MM.1S (cell line): ENCODE measurements around the gene GJD2.

Source experiments
- DNase-seq: peaks from one replicate; pipeline ENCODE4 v3.0.0-alpha.2; 2015
- H2AFZ ChIP-seq: fragments of 300-600 bp; sonication (generic); 2 replicates; pipeline ENCODE4 v1.6.0; 2016; ENCODE audit warnings: antibody characterized with exemption, low read length
- H3F3A ChIP-seq: fragments of 300-600 bp; sonication (generic); 2 replicates; pipeline ENCODE4 v1.6.1; 2016; ENCODE audit warnings: mild to moderate bottlenecking, antibody characterized with exemption, low read length, moderate library complexity, mixed read lengths; ENCODE audit not compliant: insufficient read depth
- H3K27ac ChIP-seq: fragments of 300-600 bp; sonication (generic); 2 replicates; pipeline ENCODE4 v1.5.1; 2016; ENCODE audit warnings: mild to moderate bottlenecking, low read length
- H3K27me3 ChIP-seq: fragments of 300-600 bp; sonication (generic); replicated peaks from 2 replicates; pipeline ENCODE4 v1.6.0; 2016; ENCODE audit warnings: low read length; ENCODE audit not compliant: insufficient read depth
- H3K36me3 ChIP-seq: fragments of 300-600 bp; sonication (generic); replicated peaks from 2 replicates; pipeline ENCODE4 v1.6.1; 2016; ENCODE audit warnings: mild to moderate bottlenecking, low read length, mixed read lengths; ENCODE audit not compliant: insufficient read depth
- H3K4me1 ChIP-seq: fragments of 300-600 bp; sonication (generic); 2 replicates; pipeline ENCODE4 v1.6.1; 2016; ENCODE audit warnings: low read length, mixed read lengths
- H3K4me2 ChIP-seq: fragments of 300-600 bp; sonication (generic); 2 replicates; pipeline ENCODE4 v1.6.0; 2016; ENCODE audit warnings: low read depth, low read length
- H3K4me3 ChIP-seq: fragments of 300-600 bp; sonication (generic); 2 replicates; pipeline ENCODE4 v1.5.1; 2016; ENCODE audit warnings: low read length, mixed read lengths
- H3K79me2 ChIP-seq: fragments of 300-600 bp; sonication (generic); 2 replicates; pipeline ENCODE4 v1.6.1; 2016; ENCODE audit warnings: mixed run types, low read length, mixed read lengths
- H3K9ac ChIP-seq: fragments of 300-600 bp; sonication (generic); 2 replicates; pipeline ENCODE4 v1.6.1; 2016; ENCODE audit warnings: low read length, mixed read lengths
- H3K9me2 ChIP-seq: fragments of 300-600 bp; sonication (generic); replicated peaks from 2 replicates; pipeline ENCODE4 v1.6.1; 2016; ENCODE audit warnings: mild to moderate bottlenecking, low read length, mixed read lengths; ENCODE audit not compliant: insufficient read depth
- H3K9me3 ChIP-seq: fragments of 300-600 bp; sonication (generic); replicated peaks from 2 replicates; pipeline ENCODE4 v1.6.1; 2016; ENCODE audit warnings: mild to moderate bottlenecking, low read length, mixed read lengths; ENCODE audit not compliant: insufficient read depth
- H4K20me1 ChIP-seq: fragments of 300-600 bp; sonication (generic); 2 replicates; pipeline ENCODE4 v1.6.1; 2016; ENCODE audit warnings: mild to moderate bottlenecking, low read length, moderate library complexity, mixed read lengths; ENCODE audit not compliant: insufficient read depth
- EZH2 ChIP-seq: fragments of 300-600 bp; sonication (generic); optimal IDR thresholded peaks from 2 replicates; pipeline ENCODE3; 2017; ENCODE audit warnings: low read depth, mild to moderate bottlenecking, antibody characterized with exemption, low read length, mixed read lengths
- EZH2phosphoT487 ChIP-seq: fragments of 300-600 bp; sonication (generic); IDR thresholded peaks from 2 replicates; pipeline ENCODE4 v1.6.1; 2018; ENCODE audit warnings: antibody characterized with exemption, low read length
- TF ChIP-seq, protein P1 (sequence below): fragments of 300-600 bp; sonication (generic); IDR thresholded peaks from 2 replicates; pipeline ENCODE4 v1.5.1; 2016; ENCODE audit warnings: antibody characterized with exemption, low read length, mixed read lengths

Gene GJD2

DNA sequence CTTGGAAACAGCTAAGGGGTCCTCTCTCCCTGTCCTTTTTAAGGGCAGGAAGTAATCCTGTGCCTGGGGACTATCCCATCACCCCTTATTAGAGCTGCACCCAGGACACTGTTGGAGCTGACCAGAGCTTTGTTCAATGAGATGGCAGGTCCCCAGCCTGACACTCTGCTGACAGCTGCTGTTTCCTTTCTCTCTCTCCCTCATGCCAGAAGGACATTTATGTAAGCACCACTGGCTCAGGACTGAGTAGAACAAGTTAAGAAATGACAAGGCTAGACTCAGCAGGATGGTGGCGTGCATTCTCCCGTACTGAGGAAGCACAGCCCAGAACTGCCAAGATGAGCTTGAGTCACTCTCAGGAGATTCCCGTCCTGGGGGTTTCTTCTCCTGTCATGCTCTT lies 17.3 kb downstream of the GJD2 start:
- H3K4me2 ChIP-seq = no peak overlapping the region
- H3K79me2 ChIP-seq = no peaks in the 10 kb centered on the region
- no peaks in the 10 kb centered on the region for H3K9me3 ChIP-seq
- H3K36me3 ChIP-seq = no peaks in the 10 kb centered on the region
- no peak overlapping the region for H3K27ac ChIP-seq
- no peaks in the 10 kb centered on the region for H3K9me2 ChIP-seq
- H3K4me1 ChIP-seq = no peaks in the 10 kb centered on the region
- no peaks in the 10 kb centered on the region for H3K27me3 ChIP-seq
- no peak for DNase-seq
- H2AFZ ChIP-seq = no peak overlapping the region
- H3K9ac ChIP-seq = no peak overlapping the region
- H3F3A ChIP-seq = no peaks in the 10 kb centered on the region
- no peak overlapping the region for H3K4me3 ChIP-seq
- TF ChIP-seq EZH2 = no peak
- TF ChIP-seq, protein P1, sequence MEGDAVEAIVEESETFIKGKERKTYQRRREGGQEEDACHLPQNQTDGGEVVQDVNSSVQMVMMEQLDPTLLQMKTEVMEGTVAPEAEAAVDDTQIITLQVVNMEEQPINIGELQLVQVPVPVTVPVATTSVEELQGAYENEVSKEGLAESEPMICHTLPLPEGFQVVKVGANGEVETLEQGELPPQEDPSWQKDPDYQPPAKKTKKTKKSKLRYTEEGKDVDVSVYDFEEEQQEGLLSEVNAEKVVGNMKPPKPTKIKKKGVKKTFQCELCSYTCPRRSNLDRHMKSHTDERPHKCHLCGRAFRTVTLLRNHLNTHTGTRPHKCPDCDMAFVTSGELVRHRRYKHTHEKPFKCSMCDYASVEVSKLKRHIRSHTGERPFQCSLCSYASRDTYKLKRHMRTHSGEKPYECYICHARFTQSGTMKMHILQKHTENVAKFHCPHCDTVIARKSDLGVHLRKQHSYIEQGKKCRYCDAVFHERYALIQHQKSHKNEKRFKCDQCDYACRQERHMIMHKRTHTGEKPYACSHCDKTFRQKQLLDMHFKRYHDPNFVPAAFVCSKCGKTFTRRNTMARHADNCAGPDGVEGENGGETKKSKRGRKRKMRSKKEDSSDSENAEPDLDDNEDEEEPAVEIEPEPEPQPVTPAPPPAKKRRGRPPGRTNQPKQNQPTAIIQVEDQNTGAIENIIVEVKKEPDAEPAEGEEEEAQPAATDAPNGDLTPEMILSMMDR = no peak
- no peak for TF ChIP-seq EZH2phosphoT487
- no peaks in the 10 kb centered on the region for H4K20me1 ChIP-seq

DNA sequence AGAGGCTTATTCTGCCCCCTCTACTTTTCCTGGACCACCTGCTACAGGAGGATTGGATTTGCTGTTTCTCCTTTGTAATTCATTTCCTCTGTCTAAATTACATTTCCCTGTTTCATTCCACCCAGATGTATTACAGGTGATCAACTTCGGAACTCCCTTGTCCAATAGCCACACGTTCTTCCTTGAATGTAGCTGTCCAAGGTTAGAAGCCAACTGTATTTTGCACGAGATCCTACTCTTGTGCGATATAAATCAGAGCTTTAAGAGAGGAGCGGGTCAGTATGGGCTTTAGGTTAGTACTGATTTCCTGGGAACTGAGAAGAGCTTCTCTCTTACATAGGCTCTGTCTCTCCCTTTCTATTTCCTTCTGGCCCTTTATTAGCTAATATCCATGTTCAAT lies 20.5 kb downstream of the GJD2 start:
- Histone ChIP-seq H3K27me3 (no peaks in the 10 kb centered on the region), H3K4me3 (no peak overlapping the region), H4K20me1 (no peaks in the 10 kb centered on the region), H3K9me2 (no peaks in the 10 kb centered on the region), H3K79me2 (no peaks in the 10 kb centered on the region), H3K9ac (no peak overlapping the region), H2AFZ (no peak overlapping the region), H3K4me2 (no peak overlapping the region), H3K9me3 (no peaks in the 10 kb centered on the region), H3K27ac (no peak overlapping the region), H3K4me1 (no peaks in the 10 kb centered on the region), H3F3A (no peaks in the 10 kb centered on the region), H3K36me3 (no peaks in the 10 kb centered on the region)
- DNase-seq = no peak
- TF ChIP-seq, protein P1 = no peak
- TF ChIP-seq EZH2 (no peak), EZH2phosphoT487 (no peak)

DNA sequence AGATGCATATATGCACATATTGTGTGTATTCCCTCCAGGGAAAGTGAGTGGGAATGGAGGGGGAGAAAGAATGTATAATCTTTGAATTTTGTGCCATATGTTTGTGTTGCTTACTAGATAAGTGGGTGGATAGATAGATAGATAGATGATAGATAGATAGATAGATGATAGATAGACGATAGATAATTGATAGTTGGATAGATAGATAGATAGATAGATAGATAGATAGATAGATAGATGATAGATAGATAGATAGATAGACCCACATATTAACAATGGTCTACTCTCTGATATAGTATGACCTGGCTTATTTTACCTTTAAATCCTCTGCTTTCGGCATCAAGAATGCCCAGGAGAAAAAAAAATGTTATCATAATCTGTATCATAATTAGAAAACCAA lies 21.2 kb downstream of the GJD2 start:
- TF ChIP-seq EZH2phosphoT487 (no peak), EZH2 (no peak)
- TF ChIP-seq, protein P1 = no peak
- no peak overlapping the region for H3K4me3 ChIP-seq
- DNase-seq = no peak
- no peak overlapping the region for H2AFZ ChIP-seq
- no peaks in the 10 kb centered on the region for H3K9me2 ChIP-seq
- H3K4me1 ChIP-seq = no peaks in the 10 kb centered on the region
- H3K9me3 ChIP-seq = no peaks in the 10 kb centered on the region
- H3K27me3 ChIP-seq = no peaks in the 10 kb centered on the region
- H4K20me1 ChIP-seq = no peaks in the 10 kb centered on the region
- no peak overlapping the region for H3K4me2 ChIP-seq
- H3K36me3 ChIP-seq = no peaks in the 10 kb centered on the region
- no peak overlapping the region for H3K9ac ChIP-seq
- H3K79me2 ChIP-seq = no peaks in the 10 kb centered on the region
- H3F3A ChIP-seq = no peaks in the 10 kb centered on the region
- no peak overlapping the region for H3K27ac ChIP-seq
